Germinal center (tissue), 1 donor: ENCODE data around the gene METAP1D.
"Not testable (repeated sequence)": the region's sequence is repeated elsewhere in the genome, so short reads cannot be mapped to it uniquely, and the experiment has no call there.

Experiments
- DNase-seq: peaks from one replicate; pipeline ENCODE4 v3.0.0; 2012; ENCODE audit warnings: mixed read lengths, low spot score

The METAP1D gene

DNA sequence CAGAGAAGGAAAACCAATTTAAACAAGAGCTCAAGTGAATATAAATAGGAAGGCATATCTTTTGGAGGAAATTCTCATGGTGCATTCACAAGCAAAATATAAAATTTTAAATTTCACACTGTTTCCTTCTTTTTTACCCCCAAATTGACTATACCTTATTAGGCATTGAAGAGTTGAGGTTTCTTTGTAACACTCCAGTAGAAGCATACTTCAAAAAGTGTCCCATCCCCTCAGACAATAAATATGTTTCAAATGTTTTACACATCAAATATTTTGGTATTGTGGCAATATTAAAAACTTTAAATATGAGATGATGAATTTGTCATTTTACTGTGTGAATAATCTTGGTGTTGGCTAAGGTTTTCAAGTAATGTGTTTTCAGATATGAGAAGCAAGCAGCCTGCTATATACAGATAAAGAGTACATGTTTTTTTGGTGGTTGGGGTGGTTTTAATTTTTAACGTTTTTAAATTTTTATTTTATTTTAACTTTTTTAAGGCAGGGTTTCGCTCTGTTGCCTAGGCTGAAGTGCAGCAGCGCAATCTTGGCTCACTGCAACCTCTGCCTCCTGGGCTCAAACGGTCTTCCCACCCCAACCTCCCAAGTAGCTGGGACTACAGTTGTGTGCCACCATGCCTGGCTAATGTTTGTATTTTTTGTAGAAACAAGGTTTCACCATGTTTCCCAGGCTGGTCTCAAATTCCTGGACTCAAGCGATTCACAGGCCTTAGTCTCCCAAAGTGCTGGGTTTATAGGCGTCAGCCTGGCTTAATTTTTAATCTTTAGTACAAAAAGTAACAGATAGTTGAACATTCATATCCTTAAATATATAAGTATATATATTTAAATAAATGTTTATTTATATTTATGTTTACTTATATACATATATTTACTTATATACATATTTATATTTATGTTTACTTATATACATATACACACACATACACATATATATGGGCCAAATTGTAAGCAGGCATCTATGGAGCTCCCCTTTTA is 49.1 kb downstream of the METAP1D start:
- DNase-seq, result no peak

GRCh38 chr2:172049567-172050120 is 49.9 kb downstream of the METAP1D start:
- DNase-seq, result no peak

GRCh38 chr2:172050479-172051125 is 50.8 kb downstream of the METAP1D start:
- no peak for DNase-seq

DNA sequence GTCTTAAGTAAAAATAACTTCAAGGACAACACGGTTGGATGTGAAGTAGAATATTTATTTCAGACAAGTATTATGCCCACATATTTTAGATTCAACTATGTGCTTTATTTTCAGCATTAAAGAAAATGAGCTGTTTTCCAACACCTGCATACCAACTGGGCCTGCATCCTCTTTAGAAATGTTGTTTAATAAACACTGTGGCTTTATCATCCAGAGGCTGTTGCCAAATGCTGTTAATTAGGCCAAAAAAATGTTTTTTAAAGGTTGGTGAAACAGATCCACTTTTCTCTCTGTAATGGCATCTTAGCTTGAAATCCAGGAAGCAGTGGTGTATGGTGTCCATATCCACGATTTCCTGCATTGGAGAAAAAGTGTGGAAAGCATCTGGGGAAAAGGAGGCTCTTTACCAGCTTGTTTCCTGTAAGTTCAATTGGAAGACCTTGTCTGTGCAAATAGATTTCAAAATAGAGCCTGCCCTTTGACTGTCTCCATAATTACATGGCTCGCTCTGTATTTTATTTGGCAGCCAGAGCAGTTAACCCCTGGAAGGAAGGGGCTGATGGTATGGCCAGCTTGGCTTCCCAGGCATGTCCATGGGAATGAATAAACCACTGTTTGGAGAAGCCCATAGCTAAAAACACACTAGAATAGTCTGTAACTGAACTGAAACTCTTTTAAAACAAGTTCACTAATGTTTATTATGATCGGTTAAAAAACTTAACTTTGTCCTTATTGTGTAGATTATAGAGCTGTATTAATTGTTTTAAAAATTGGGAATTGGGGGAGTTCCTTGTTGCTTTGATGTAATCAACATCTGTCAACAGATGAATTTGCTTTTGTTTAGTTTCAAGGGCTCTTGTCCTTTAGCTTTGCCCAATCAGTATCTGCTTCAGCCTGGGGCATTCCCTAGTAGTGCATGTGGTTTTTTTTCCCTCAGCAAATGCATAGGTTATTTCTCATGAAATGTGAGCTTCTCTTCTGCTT is 52.5 kb downstream of the METAP1D start:
- DNase-seq, result no peak

- no peak for DNase-seq
Observed at GRCh38 chr2:172053486-172053885, 53.7 kb downstream of the METAP1D start.

GRCh38 chr2:172056293-172056692 is 56.5 kb downstream of the METAP1D start:
- no peak for DNase-seq

- no peak for DNase-seq
Observed at GRCh38 chr2:172058660-172059059, 58.9 kb downstream of the METAP1D start.

DNA sequence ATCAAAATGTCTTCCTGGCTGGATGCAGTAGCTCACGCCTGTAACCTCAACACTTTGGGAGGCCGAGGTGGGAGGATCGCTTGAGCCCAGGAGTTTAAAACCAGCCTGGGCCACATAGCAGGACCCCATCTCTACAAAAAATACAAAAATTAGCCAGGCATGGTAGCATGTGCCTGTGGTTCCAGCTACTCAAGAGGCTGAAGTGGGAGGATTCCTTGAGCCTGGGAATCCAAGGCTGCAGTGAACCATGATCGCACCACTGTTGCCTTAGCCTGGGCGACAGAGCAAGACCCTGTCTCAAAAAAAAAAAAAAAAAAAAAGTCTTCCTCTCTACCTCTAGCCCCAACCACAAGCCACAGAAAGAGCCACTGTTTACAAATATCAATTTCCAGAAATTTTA is 60.4 kb downstream of the METAP1D start:
- not testable (repeated sequence) for DNase-seq

DNA sequence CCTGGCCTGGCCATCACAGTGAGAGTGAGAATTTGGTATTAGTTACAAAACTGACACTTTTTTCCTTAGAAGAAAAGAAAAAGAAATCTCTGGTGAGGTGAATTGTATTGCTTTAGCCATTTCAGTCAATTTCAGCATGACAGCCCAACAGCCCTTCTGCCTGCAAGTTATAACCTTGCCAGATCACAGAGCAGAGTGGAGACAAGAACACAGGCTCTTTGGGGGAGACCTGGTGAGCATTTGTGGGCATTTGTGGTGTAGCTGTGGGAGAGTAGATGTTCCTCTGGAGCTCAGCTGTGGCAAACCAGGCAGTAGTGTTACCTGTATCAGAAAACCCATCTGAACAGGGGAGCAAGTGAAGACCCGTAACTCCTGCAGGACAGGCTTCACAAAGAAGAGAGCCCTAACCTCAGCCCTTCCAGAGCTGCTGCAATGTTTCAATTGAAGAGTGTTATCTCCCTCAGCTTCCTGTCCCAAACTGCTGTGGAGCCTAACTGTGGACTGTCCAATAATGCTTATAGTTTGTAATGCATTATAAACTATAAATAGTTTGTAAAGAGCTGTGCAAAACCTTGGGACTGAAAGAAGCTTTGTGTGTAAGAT is 62.8 kb downstream of the METAP1D start:
- no peak for DNase-seq

GRCh38 chr2:172063446-172063845 is 63.7 kb downstream of the METAP1D start:
- no peak for DNase-seq

GRCh38 chr2:172065111-172065510 is 65.4 kb downstream of the METAP1D start:
- DNase-seq, result no peak

GRCh38 chr2:172066394-172066886 is 66.7 kb downstream of the METAP1D start:
- no peak for DNase-seq

- not testable (repeated sequence) for DNase-seq
Observed at GRCh38 chr2:172067905-172068304, 68.2 kb downstream of the METAP1D start.

DNA sequence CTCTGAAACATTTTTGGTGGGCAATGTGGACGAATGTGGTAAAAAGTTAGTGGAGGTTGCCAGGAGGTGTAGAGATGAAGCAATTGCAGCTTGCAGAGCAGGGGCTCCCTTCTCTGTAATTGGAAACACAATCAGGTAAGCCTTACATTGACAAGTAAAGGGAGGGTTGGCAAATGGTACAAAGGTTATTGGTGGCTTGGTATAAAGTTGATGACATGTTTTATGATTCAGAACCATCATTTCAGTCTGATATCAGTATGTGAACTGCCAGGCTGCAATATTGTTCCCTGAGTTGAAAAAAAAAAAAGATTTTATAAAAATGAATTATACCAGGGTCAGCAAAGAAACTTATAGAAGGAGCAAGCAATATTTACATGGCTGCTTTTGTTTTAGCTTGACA is 71.2 kb downstream of the METAP1D start:
- DNase-seq, result no peak

DNA sequence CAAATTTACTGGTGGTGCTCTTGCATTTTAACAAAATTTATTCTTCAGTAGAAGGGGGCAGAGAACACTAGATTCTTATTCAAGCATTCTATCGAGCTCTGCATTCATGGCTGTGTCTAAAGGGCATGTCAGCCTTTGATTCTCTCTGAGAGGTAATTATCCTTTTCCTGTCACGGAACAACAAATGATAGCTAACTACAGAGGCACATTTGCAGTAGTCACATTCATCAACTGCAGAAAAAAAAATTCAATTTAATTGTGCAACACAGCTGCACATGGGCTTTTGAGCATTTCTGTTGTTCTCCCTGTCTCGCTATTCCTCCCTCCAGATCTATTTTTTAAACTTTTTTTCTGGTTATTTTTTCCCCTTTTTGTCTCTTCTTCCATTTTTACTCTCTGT is 72.5 kb downstream of the METAP1D start:
- no peak for DNase-seq

DNA sequence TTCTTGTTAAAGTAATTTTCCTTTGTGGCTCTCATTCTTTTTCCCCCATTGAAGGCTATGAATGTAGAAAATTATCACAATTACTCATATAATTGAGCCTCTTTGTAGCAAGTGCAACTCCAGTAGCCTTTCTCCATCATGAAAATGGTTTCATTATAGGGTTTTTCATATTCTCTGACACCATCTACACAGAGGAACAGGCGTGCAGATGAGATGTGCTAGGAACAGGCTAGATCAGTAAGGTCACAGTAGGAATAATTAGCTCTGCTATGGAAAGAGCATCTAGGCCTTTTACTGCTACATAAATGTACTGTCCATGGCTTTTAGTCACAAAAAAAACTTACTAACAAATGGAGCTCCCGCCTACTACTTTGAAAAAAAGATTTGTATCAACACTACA is 73.0 kb downstream of the METAP1D start:
- DNase-seq, result no peak

DNA sequence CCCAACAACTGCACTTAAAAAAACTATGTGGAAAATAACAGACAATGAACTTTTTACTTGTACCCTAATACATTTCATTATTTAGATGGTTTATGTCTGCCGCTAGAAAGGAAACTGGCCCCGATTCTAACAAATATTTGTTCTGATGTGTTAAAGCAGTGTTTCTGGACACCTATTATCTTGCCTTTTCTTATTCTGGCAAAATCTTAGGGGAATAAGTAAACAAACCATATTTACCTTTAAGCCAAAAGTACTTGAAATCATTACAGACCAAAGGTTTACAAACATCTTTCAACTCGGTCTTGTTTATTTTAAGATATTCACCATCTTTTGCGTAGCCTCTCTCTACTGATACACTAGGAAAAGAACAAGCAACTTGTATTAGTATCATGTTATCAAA is 73.8 kb downstream of the METAP1D start:
- no peak for DNase-seq

GRCh38 chr2:172074254-172074653 is 74.5 kb downstream of the METAP1D start:
- DNase-seq, result no peak

DNA sequence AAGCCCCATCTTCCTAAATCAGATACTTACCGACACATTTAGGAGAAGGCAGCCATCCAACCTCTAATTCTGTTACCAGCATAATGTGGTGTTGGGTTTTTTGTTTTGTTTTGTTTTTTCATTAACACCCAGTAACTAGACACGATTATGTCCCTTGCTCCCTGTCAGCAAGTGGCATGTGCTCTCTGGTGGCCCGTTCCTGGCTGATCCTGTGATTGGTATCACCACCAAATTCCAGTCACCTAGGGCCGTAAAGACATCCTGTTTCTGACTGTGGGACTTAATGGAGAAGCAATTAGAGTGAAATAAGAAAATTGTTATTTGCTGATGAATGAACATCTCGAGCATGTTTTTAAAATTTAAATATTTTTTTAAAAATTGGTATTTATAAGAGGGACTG is 79.7 kb downstream of the METAP1D start:
- DNase-seq, result no peak

DNA sequence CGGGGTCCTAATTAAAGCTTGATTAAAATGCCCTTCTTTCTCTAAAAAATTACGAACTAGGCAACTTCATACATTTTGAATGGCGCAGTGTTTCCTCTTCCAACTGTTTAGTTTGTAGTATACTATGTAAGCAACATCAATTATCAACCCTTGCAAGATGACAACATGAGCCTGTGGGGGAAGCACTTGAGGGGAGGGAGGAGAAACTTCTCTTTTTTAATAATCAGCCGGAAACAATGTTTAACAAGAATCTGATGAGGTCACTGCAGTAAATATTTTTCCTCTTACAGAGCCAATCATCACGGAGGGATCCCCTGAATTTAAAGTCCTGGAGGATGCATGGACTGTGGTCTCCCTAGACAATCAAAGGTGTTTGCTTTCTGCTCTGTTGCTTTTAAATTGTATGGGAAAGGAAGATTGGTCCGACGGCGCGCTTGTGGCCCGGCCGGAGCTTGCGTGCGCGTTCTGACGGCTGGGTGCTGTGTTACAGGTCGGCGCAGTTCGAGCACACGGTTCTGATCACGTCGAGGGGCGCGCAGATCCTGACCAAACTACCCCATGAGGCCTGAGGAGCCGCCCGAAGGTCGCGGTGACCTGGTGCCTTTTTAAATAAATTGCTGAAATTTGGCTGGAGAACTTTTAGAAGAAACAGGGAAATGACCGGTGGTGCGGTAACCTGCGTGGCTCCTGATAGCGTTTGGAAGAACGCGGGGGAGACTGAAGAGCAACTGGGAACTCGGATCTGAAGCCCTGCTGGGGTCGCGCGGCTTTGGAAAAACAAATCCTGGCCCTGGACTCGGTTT is 80.3 kb downstream of the METAP1D start:
- DNase-seq, result peak; percentile 17
